GM12801 (cell line): ENCODE measurements around the gene GOLGA5.

ENCODE experiments used
- TF ChIP-seq, protein P1 (sequence below): IDR thresholded peaks from one replicate; pipeline ENCODE4 v1.5.1; 2011; ENCODE audit warnings: control low read depth; ENCODE audit not compliant: insufficient read length; ENCODE audit errors: extremely low read depth

GOLGA5 gene

DNA sequence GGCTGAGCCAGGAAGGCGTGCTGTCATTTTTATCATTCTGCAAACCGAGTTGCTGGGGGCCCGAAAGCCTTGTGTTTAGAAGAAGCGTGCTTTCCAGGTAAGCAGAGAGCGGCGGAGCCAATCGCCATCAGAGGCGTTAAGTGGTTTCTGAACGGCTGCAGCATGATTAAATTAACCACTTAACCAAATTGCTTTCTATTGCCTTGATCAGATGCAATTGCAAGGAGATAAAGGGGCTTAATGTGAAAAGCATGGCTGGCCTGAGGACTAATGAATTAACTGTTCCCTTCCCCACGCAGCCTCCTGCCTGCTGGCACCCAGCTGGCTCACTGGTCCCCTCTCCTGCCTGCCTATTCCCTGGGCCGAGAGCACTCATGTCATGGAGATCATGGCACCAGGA, 92.2 kb downstream of the GOLGA5 start:
- TF ChIP-seq, protein P1, sequence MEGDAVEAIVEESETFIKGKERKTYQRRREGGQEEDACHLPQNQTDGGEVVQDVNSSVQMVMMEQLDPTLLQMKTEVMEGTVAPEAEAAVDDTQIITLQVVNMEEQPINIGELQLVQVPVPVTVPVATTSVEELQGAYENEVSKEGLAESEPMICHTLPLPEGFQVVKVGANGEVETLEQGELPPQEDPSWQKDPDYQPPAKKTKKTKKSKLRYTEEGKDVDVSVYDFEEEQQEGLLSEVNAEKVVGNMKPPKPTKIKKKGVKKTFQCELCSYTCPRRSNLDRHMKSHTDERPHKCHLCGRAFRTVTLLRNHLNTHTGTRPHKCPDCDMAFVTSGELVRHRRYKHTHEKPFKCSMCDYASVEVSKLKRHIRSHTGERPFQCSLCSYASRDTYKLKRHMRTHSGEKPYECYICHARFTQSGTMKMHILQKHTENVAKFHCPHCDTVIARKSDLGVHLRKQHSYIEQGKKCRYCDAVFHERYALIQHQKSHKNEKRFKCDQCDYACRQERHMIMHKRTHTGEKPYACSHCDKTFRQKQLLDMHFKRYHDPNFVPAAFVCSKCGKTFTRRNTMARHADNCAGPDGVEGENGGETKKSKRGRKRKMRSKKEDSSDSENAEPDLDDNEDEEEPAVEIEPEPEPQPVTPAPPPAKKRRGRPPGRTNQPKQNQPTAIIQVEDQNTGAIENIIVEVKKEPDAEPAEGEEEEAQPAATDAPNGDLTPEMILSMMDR, result no peak

DNA sequence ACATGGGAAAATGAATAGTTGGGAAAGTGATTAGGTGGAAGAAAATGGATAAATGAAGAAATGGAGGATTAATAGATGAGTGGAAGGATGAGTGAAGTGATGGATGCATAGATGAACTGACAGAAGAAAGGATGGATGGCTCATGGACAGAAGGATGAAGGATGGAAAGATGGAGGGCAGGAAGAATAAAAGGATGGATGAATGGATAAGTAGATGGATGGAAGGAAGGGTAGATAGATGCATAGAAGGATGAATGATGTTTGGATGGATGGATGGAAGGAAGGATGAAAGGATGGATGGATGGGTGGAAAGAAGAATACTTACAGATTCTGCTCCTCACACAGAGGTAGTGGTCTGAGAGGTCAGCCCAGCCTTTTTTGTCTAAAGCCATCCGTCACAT, 93.1 kb downstream of the GOLGA5 start:
- TF ChIP-seq, protein P1, result no peak

DNA sequence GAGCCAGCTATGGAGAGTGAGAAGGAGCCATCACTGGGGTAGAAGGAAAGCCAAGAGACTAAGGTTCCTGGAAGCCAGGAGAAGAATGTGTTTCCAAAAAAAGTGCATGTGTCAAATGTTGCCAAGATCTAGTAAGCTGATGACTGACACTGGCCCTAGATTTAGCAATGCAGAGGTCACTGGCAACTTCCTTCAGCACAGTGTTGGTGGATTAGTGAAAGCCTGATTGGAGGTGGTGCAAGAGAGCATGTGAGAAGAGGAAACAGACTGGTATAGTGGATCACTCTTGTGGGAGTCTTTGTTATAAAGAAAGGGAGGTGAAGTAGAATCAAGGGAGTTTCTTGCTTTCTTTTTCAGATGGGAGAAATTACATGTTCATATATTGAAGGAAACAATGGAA, 94.8 kb downstream of the GOLGA5 start:
- TF ChIP-seq, protein P1, result no peak
